Mucosa of rectum (tissue), 2 donors: ENCODE data around the gene GPX4.

Experiments used
- H3K27ac ChIP-seq, 2 donors: one replicate each; pipeline ENCODE4 v1.7.0; 2013; ENCODE audit warnings: inconsistent platforms in 2 of 2, low read depth in 2 of 2, low read length in 2 of 2
- H3K27me3 ChIP-seq, 2 donors: one replicate each; pipeline ENCODE4 v1.7.0; 2013; ENCODE audit warnings: low read length in 2 of 2; ENCODE audit not compliant: control insufficient read depth in 2 of 2, insufficient read depth in 2 of 2
- H3K36me3 ChIP-seq, 2 donors: one replicate each; pipeline ENCODE4 v1.7.0; 2013; ENCODE audit warnings: low read length in 2 of 2; ENCODE audit not compliant: control insufficient read depth in 2 of 2, insufficient read depth in 2 of 2
- H3K4me1 ChIP-seq, 2 donors: one replicate each; pipeline ENCODE4 v1.7.0; 2013; ENCODE audit warnings: low read length in 2 of 2, mild to moderate bottlenecking in 1 of 2; ENCODE audit not compliant: control insufficient read depth in 2 of 2, insufficient read depth in 2 of 2
- H3K4me3 ChIP-seq, 2 donors: one replicate each; pipeline ENCODE4 v1.7.0; 2013; ENCODE audit warnings: low read length in 2 of 2
- H3K9ac ChIP-seq, 2 donors: one replicate each; pipeline ENCODE4 v1.7.0; 2013; ENCODE audit warnings: low read length in 2 of 2, low read depth in 1 of 2, mild to moderate bottlenecking in 1 of 2
- H3K9me3 ChIP-seq, 2 donors: one replicate each; pipeline ENCODE4 v1.7.0; 2013; ENCODE audit warnings: low read length in 2 of 2; ENCODE audit not compliant: control insufficient read depth in 2 of 2
- donor health status: healthy.
- donor health status: Normal muscosa, but diverticular disease.

Gene GPX4

DNA sequence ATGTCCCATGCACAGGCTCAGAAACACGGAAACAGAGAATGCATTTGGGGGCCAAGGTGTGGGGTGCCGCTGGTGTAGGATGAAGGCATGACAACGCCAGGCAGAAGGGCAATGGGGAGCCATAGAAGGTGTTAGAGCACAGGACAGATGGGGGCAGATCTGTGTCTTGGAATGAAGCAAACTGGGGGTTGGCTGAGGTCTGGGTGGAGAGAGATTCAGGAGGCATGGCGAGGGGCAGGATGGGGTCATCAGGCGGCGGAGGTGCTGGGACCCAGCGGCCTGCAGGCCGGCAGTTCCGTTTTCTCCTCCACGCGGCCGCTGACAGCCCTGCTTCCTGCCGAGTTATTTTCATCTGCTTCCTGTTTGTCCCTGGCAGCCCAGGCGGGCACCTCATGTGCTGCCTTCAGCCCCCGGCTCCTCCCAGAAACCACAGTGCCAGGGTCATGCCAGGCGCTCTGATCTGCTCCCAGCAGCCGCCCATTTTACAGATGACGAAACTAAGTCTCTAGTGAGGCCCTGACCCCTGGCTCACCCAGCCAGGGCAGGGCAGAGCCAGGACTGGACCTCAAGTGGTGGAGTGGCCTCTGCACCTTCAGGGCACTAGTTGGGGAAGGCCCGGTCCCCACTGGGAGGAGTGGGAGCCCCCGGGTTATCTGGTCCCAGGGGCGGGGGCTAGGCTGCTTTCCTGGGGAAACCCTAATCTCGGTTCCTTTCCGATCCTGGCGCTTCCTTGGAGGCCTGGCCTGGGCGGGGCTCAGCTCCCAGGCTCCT is 34.6 kb upstream of the GPX4 start:
- no peaks in the 10 kb centered on the region for H3K9me3 ChIP-seq
- peak overlapping the region; percentile 31 to 70 for H3K4me3 ChIP-seq
- H3K27me3 ChIP-seq = peaks cover 5 to 41% of the 10 kb centered on the region in 2 donors
- H3K27ac ChIP-seq = peak overlapping the region; percentile 38 to 80
- H3K9ac ChIP-seq = peak overlapping the region; percentile 37 to 47
- peaks cover 30 to 41% of the 10 kb centered on the region in 2 donors for H3K4me1 ChIP-seq
- no peaks in the 10 kb centered on the region for H3K36me3 ChIP-seq

- H3K4me1 ChIP-seq = peaks cover 25 to 38% of the 10 kb centered on the region in 2 donors
- H3K27ac ChIP-seq = no peak overlapping the region
- H3K4me3 ChIP-seq = no peak overlapping the region
- H3K9ac ChIP-seq = no peak overlapping the region
- H3K9me3 ChIP-seq = no peaks in the 10 kb centered on the region
- no peaks in the 10 kb centered on the region for H3K36me3 ChIP-seq
- peaks cover 5 to 41% of the 10 kb centered on the region in 2 donors for H3K27me3 ChIP-seq
Measured at GRCh38 chr19:1070576-1070930, 33.2 kb upstream of the GPX4 start.

- no peaks in the 10 kb centered on the region for H3K9me3 ChIP-seq
- H3K27me3 ChIP-seq = peaks cover 5 to 41% of the 10 kb centered on the region in 2 donors
- H3K27ac ChIP-seq = no peak overlapping the region
- peaks cover 0 to 3% of the 10 kb centered on the region in 2 donors for H3K36me3 ChIP-seq
- H3K4me1 ChIP-seq = peaks cover 25 to 38% of the 10 kb centered on the region in 2 donors
- H3K9ac ChIP-seq = no peak overlapping the region
- no peak overlapping the region for H3K4me3 ChIP-seq
Measured at GRCh38 chr19:1070931-1071791, 32.6 kb upstream of the GPX4 start.

- H3K9me3 ChIP-seq = no peaks in the 10 kb centered on the region
- no peak overlapping the region for H3K9ac ChIP-seq
- H3K36me3 ChIP-seq = peaks cover 0 to 3% of the 10 kb centered on the region in 2 donors
- peaks cover 5 to 30% of the 10 kb centered on the region in 2 donors for H3K27me3 ChIP-seq
- peaks cover 21 to 38% of the 10 kb centered on the region in 2 donors for H3K4me1 ChIP-seq
- no peak overlapping the region for H3K4me3 ChIP-seq
- no peak overlapping the region for H3K27ac ChIP-seq
Measured at GRCh38 chr19:1072371-1073015, 31.3 kb upstream of the GPX4 start.

DNA sequence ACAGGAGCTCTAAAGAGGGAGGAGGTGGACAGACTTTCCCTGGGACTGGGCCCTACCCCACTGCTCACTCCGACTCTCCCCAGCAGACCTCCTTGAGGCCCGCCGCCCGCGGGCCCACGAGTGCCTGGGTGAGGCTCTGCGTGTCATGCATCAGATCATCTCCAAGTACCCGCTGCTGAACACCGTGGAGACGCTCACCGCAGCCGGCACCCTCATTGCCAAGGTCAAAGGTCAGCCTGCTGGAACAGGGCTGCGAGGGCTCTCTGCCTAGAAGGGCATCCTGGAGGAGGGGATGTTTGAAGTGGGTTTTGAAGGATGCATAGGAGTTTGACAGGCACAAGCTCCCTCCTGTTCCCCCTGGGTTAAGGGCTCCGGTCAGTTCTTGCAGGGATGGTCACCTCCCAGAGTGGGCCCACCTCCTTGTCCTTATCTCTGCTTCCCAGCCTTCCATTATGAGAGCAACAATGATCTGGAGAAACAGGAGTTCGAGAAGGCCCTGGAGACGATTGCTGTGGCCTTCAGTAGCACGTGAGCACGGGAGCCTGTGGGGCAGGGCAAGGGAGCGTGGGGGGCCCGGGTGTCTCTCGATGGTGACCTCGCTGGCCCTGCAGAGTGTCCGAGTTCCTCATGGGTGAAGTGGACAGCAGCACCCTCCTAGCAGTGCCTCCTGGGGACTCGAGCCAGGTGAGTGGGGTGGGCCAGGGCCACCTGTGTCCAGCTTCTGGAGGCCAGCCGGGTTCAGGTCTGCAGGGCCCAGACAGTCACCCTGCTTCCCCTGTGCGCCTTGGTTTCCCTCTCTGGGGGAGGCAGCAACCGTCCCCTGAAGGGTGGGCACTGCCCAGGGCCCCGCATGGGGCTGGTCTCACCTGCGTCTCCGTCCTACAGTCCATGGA is 30.5 kb upstream of the GPX4 start:
- no peak overlapping the region for H3K9ac ChIP-seq
- peaks cover 0 to 3% of the 10 kb centered on the region in 2 donors for H3K36me3 ChIP-seq
- H3K27me3 ChIP-seq = peaks cover 3 to 29% of the 10 kb centered on the region in 2 donors
- peaks cover 25 to 41% of the 10 kb centered on the region in 2 donors for H3K4me1 ChIP-seq
- no peaks in the 10 kb centered on the region for H3K9me3 ChIP-seq
- no peak overlapping the region for H3K4me3 ChIP-seq
- H3K27ac ChIP-seq = no peak overlapping the region

DNA sequence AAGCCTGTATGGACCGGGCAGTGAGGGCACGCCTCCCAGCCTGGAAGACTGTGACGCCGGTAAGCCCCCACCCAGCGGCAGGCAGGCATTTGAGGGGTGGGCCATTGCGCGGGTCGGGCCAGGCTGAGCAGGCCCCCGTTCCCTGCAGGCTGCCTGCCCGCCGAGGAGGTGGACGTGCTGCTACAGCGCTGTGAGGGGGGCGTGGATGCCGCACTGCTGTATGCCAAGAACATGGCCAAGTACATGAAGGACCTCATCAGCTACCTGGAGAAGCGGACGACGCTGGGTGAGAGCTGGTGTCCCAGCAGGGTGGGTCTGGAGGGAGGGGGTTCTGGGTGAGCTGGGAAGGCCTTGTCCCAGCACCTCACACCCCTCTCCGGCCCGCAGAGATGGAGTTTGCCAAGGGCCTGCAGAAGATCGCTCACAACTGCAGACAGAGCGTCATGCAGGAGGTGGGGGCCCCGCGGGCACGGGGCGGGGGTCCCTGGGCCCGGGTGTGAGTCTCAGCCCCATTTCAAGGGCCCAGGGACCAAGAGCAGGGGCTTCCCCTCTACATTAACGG is 29.8 kb upstream of the GPX4 start:
- peak overlapping the region in 1 of 2 donors; percentile 32 for H3K27ac ChIP-seq
- H3K27me3 ChIP-seq = peaks cover under 1 to 24% of the 10 kb centered on the region in 2 donors
- no peak overlapping the region for H3K4me3 ChIP-seq
- peaks cover 22 to 35% of the 10 kb centered on the region in 2 donors for H3K4me1 ChIP-seq
- peak overlapping the region in 1 of 2 donors; percentile 26 for H3K9ac ChIP-seq
- H3K36me3 ChIP-seq = peaks cover 0 to 3% of the 10 kb centered on the region in 2 donors
- H3K9me3 ChIP-seq = no peaks in the 10 kb centered on the region

DNA sequence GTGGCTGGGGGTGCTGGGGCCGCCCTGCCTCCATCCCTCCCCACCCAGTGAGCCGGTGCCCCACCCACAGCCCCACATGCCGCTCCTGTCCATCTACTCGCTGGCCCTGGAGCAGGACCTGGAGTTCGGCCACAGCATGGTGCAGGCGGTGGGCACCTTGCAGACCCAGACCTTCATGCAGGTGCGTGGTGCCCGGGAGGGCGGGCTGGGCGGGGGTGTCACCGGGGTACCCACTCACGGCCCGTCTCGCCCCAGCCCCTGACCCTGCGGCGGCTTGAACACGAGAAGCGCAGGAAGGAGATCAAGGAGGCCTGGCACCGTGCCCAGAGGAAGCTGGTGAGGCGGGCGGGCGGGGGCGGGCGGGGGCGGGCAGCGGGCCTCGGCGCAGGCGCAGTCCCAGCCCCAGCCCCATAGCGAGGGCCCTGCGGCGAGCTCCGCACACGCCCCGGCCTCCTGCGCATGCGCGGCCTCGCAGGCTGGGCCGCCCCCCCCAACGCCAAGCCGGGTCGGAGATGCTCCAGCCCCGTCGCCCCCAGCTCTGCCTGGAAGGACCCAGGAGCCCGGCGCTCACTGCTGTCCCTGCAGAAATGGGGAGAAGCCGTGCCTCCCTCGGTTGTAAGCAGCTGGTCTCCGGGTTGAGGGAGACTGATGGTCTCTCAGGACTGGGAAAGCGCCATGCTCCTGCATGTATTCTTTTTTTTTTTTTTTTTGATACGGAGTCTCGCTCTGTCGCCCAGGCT is 29.1 kb upstream of the GPX4 start:
- Histone ChIP-seq H3K9ac (peak overlapping the region; percentile 14 to 33), H3K9me3 (no peaks in the 10 kb centered on the region), H3K27me3 (peaks cover 0 to 18% of the 10 kb centered on the region in 2 donors), H3K27ac (peak overlapping the region in 1 of 2 donors; percentile 56), H3K36me3 (peaks cover 0 to 3% of the 10 kb centered on the region in 2 donors), H3K4me3 (peak overlapping the region; percentile 46 to 61), H3K4me1 (peaks cover 18 to 29% of the 10 kb centered on the region in 2 donors)

- Histone ChIP-seq H3K36me3 (peaks cover 5% of the 10 kb centered on the region in 2 donors), H3K4me1 (peaks cover 18 to 29% of the 10 kb centered on the region in 2 donors)
Measured at GRCh38 chr19:1076046-1076386, 27.8 kb upstream of the GPX4 start.

More at GRCh38 chr19:1076046-1076386, 27.8 kb upstream of the GPX4 start:
- Histone ChIP-seq H3K4me3 (no peak overlapping the region), H3K27ac (peak overlapping the region; percentile 1 to 56), H3K9ac (no peak overlapping the region), H3K27me3 (peaks cover 0 to 9% of the 10 kb centered on the region in 2 donors), H3K9me3 (no peaks in the 10 kb centered on the region)
